ENCODE measurements around the gene MYO1C. TPM values are rescaled to one million over a fixed set of nuclear protein-coding genes. Genes with fewer than 3 reads are reported as not detected.
A peak's percentile ranks its signal among the peaks of the same experiment; 100 is the strongest.

The MYO1C gene
- total and polyA plus RNA-seq, 10 donors = 14.6 to 135 (median 58.5) TPM

DNA sequence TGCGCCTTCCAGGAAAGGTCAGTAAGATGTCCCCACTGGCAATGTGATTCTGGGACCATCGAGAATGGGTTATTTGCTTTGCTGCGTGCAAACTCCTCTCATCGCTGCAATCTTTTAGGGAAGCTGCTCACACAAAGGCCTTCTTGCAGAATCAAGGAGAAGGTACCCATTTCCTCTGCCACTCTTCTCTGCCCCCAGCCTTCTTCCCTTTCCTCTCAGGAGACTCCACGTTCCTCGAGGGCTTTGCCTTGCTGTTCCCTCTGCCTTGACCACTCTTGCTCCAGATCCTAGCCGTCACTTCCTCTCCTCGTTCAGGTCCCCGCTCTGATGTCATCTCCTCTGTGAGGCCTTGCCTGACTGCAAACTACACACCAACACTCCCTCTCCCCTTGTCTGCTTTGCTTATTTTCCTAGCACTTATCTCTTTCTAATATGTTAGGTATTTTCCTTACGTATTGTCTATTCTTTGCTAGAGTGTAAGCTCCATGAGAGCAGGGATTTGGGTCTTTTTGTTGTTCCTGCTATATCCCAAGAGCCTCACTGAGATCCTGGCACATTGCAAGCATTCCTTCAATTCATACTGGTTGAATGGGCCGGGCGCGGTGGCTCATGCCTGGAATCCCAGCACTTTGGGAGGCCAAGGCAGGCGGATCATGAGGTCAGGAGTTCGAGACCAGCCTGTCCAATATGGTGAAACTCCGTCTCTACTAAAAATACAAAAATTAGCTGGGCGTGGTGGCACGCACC is 31.1 kb downstream of the MYO1C start:
- Histone ChIP-seq H3K4me3 (no peak overlapping the region), H3K27me3 (replicated peaks in 1 of 7) (peaks cover 0 to 38% (median 0%) of the 10 kb centered on the region in 7 donors)

DNA sequence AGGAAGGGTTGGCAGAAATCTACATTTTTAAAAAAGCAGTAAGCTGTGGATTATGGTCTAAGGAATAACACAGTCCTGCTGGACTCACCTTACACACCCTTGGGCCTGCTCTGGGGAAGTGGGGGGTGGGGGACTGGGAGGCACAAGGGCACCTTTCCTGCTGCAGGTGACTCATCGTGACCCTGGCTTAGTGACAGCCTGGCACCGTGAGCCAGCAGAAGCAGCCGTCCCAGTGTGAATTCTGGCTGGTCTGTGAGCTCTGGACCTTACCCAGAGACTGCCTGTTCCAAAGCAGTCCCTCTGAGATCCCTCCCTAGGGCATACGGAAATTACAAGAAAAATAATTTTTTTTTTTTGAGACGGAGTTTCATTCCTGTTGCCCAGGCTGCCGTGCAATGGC is 32.3 kb downstream of the MYO1C start:
- peaks cover 0 to 12% (median 3%) of the 10 kb centered on the region in 6 donors for H3K36me3 ChIP-seq
- H3K27me3 ChIP-seq (replicated peaks in 1 of 7) = peaks cover 0 to 38% (median 0%) of the 10 kb centered on the region in 7 donors
- no peaks in the 10 kb centered on the region for H3K9me3 ChIP-seq
- 46 to 58% (median 57%) methylated on average over 6 of the region's 6 CpGs for WGBS, 5 donors
- intact Hi-C loops (cut with DNase I; ENCODE audit: low total_unique reads) = loop anchor here (10.0 kb wide), 1 partner anchor 55 kb away; the partner anchor contains the start of gene INPP5K
- H3K27ac ChIP-seq = peak overlapping the region in 1 of 8 donors; percentile 4
- no peak for DNase-seq
- H3K4me1 ChIP-seq = peaks cover 22 to 65% (median 49%) of the 10 kb centered on the region in 6 donors
- H3K4me3 ChIP-seq = no peak overlapping the region
- TF ChIP-seq POLR2AphosphoS5 (IDR thresholded peaks at IDR 0.05) (peak in 1 of 3 donors; percentile 25), POLR2A (IDR thresholded peaks at IDR 0.05) (no peak)

More for the DNA sequence above, 31.1 kb downstream of the MYO1C start:
- TF ChIP-seq, protein P1, sequence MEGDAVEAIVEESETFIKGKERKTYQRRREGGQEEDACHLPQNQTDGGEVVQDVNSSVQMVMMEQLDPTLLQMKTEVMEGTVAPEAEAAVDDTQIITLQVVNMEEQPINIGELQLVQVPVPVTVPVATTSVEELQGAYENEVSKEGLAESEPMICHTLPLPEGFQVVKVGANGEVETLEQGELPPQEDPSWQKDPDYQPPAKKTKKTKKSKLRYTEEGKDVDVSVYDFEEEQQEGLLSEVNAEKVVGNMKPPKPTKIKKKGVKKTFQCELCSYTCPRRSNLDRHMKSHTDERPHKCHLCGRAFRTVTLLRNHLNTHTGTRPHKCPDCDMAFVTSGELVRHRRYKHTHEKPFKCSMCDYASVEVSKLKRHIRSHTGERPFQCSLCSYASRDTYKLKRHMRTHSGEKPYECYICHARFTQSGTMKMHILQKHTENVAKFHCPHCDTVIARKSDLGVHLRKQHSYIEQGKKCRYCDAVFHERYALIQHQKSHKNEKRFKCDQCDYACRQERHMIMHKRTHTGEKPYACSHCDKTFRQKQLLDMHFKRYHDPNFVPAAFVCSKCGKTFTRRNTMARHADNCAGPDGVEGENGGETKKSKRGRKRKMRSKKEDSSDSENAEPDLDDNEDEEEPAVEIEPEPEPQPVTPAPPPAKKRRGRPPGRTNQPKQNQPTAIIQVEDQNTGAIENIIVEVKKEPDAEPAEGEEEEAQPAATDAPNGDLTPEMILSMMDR (IDR thresholded peaks at IDR 0.05 in 8 of 11, conservative IDR thresholded peaks at IDR 0.05 in 3 of 11) = no peak
- TF ChIP-seq POLR2AphosphoS5 (IDR thresholded peaks at IDR 0.05) (peak in 1 of 3 donors; percentile 24), POLR2A (IDR thresholded peaks at IDR 0.05) (no peak)
- no peaks in the 10 kb centered on the region for H3K9me3 ChIP-seq
- intact Hi-C loops (cut with DNase I; ENCODE audit: low total_unique reads) = loop anchor here (10.0 kb wide), 1 partner anchor 53 kb away; the partner anchor contains the start of gene INPP5K
- peaks cover 22 to 62% (median 48%) of the 10 kb centered on the region in 6 donors for H3K4me1 ChIP-seq
- H3K36me3 ChIP-seq = peaks cover 0 to 23% (median 3%) of the 10 kb centered on the region in 6 donors
- H3K27ac ChIP-seq = peak overlapping the region in 2 of 8 donors; percentile 0 to 30
- DNase-seq = no peak
- WGBS, 5 donors = 68 to 76% (median 72%) methylated on average over 17 to 18 of the region's 18 CpGs

DNA sequence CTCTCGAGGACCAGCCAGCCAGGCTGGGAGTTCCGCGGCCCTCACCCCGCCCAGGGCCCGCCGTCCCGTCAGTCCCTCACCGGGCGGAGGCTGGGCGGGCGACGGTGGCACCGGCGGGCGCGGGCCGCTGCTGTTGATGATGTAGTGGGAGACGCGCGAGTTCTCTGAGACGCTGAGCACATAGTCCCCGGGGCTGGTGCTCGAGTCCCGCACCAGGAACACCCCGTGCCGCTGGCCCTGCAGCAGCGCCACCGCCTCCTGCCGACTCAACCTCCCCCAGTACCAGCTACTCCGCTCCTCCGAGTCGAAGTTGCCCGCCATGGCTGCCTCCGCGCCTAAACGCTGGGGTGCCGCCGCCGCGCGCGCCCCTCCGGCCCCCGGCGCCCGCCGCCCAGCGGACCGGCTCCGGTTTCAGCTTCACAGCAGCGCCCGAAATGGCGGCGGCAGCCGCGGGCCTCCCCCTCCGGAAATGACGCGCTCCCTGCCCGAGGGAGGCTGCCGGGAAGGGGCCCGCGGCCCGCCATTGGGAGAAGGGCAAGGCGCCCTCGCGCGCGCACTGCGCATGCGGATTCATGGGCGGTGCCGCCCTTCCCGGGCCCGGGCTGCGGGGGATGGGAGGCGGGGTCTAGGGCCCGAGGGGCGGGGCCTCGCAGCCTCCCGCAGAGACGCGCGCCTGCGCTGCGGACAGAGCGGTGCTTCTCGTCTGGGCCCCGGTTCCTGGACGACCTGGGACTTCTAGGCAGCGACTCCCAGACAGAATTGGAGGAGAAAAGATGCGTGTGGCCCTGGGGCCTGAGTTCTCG is 36.5 kb downstream of the MYO1C start, which contains the start of gene CRK:
TSS of gene CRK (minus strand) at position 436 of the 803 bp plus-strand sequence. CDS start at position 321, 115 bp downstream.
- H3K4me3 ChIP-seq = peak within 1 kb of the TSS; percentile 86 to 99 (median 92)
- H3K27me3 ChIP-seq (replicated peaks in 1 of 7) = peaks cover 0 to 30% (median 0%) of the 10 kb centered on the region in 7 donors
- H3K9me3 ChIP-seq = no peaks in the 10 kb centered on the region
- TF ChIP-seq POLR2A (IDR thresholded peaks at IDR 0.05) (peak in 2 of 3 donors; percentile 56 to 61), POLR2AphosphoS5 (IDR thresholded peaks at IDR 0.05) (peak; percentile 95 to 100 (median 99))
- TF ChIP-seq, protein P1 (IDR thresholded peaks at IDR 0.05 in 8 of 11, conservative IDR thresholded peaks at IDR 0.05 in 3 of 11) = peak in 2 of 11 experiments; percentile 25 to 33
- intact Hi-C loops (cut with DNase I; ENCODE audit: low total_unique reads) = no loop called here
- peak; percentile 100 for DNase-seq
- H3K36me3 ChIP-seq = peaks cover 0 to 33% (median 3%) of the 10 kb centered on the region in 6 donors
- peak within 1 kb of the TSS; percentile 88 to 99 (median 98) for H3K27ac ChIP-seq
- peaks cover 27 to 72% (median 54%) of the 10 kb centered on the region in 6 donors for H3K4me1 ChIP-seq
- 0 to 1% (median 0%) methylated on average over 43 to 93 of the region's 93 CpGs for WGBS, 5 donors

DNA sequence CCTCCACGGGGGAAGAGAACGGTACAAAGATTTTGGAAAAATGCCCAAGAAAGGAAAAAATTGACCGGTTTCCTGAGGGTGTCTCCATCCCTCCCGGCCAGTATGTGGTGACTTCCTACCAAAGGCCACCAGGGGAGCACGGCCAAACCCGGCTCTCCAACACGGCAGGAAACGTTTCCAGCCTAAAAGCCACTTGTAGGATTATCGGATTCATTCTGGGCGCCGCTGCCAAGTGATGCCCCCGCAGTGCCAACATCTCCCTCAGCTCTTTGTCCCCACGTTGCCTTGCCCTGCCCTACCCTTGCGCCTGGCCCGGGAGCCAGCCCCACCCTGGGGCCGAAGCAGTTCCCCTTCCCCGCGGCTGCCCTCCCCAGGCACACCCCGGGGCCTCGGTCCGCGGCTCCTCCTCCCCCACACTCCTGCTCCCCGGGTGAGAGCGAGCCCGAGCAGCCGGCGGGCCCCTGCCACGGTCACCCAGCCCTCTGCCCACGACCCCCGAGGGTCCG is 37.1 kb downstream of the MYO1C start:
- DNase-seq = peak; percentile 94
- Histone ChIP-seq H3K36me3 (peaks cover 0 to 33% (median 3%) of the 10 kb centered on the region in 6 donors), H3K27me3 (replicated peaks in 1 of 7) (peaks cover 0 to 23% (median 0%) of the 10 kb centered on the region in 7 donors), H3K9me3 (no peaks in the 10 kb centered on the region), H3K4me3 (peak overlapping the region; percentile 86 to 99 (median 92)), H3K27ac (peak overlapping the region; percentile 88 to 99 (median 98)), H3K4me1 (peaks cover 27 to 72% (median 53%) of the 10 kb centered on the region in 6 donors)
- intact Hi-C loops (cut with DNase I; ENCODE audit: low total_unique reads) = no loop called here
- 0 to 1% (median 1%) methylated on average over 25 to 31 of the region's 31 CpGs for WGBS, 5 donors
- TF ChIP-seq, protein P1 (IDR thresholded peaks at IDR 0.05 in 8 of 11, conservative IDR thresholded peaks at IDR 0.05 in 3 of 11) = peak; percentile 19 to 78 (median 65)
- peak; percentile 59 to 78 (median 63) for TF ChIP-seq POLR2AphosphoS5 (IDR thresholded peaks at IDR 0.05)
- no peak for TF ChIP-seq POLR2A (IDR thresholded peaks at IDR 0.05)

Measured in spleen (tissue), 11 donors.